SH-SY5Y (cell line): ENCODE data around the gene NMRK2.

ENCODE experiments used
- GATA2 ChIP-seq: IDR thresholded peaks from 2 replicates; pipeline ENCODE4 v1.6.1; 2011; ENCODE audit warnings: mild to moderate bottlenecking, low read depth, low read length
- GATA3 ChIP-seq: IDR thresholded peaks from 2 replicates; pipeline ENCODE4 v1.6.1; 2011; ENCODE audit warnings: low read depth, mild to moderate bottlenecking, low read length, moderate library complexity

DNA sequence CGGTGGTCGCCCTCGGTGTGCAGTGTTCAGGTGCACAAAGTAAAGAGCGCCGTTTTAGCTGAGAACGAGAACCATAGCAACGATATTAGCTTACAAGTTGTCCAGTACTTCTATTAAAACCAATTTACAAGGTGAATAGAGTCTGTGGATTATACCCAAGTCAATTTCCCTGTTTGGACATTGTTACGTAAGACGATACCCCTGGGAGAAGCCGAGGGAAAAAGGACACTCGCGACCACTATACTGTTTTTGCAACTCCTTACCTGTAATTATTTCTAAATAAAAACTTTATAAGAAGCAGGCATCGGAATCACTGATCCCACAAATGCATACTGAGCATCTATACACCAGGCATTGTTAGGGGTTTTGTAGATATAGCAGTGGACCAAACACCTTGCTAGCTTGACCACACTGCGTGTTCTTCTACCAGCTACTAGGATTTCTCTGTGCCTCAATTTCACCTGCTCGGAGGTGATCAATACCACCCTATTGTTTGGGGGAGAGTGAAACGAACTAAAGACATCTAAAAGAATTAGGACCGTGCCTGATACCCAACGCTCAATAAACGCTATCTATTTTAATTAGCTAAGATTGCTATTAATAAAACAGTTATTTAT lies 52.9 kb downstream of the NMRK2 start:
- TF ChIP-seq GATA2 (no peak), GATA3 (no peak)
